HepG2 (cell line): ENCODE measurements around the gene MEF2B. TPM values are rescaled to one million over a fixed set of nuclear protein-coding genes. Genes with fewer than 3 reads are reported as not detected.

Experiments
- ATAC-seq: fragments of 200-7000 bp; cut with Tn5 transposase; 3 replicates; pipeline ENCODE4 v1.9.1; 2020; ENCODE audit warnings: mild to moderate bottlenecking, moderate library complexity
- BruUV-seq: library from RNA; stranded (reverse); fragments of 400-500 nt; replicated peaks from 2 replicates; lab custom pipeline; 2021; lab: Mats Ljungman, UMichigan
- CTCF ChIA-PET: fragments of 300-600 bp; formaldehyde crosslinking; extraction: SDS; loops from one replicate; lab custom pipeline; 2021; ENCODE audit warnings: low total read pairs, inconsistent platforms, low intra/inter-chr PET ratio; lab: Yijun Ruan, JAX
- POLR2A ChIA-PET: fragments of 350-600 bp; sonication (Branson Sonifier 250); formaldehyde crosslinking; loops from one replicate; lab custom pipeline; 2020; ENCODE audit warnings: antibody characterized with exemption, inconsistent platforms; lab: Yijun Ruan, JAX
- DNase-seq: peaks from one replicate; pipeline ENCODE4 v3.0.0-alpha.2; 2015; ENCODE audit warnings: low spot score
- FAIRE-seq: peaks from 3 replicates; lab custom pipeline; 2011; peaks lifted over from hg19 to GRCh38; lab: Jason Lieb, UNC
- H2AFZ ChIP-seq: one replicate; pipeline ENCODE4 v1.6.1; 2011; ENCODE audit warnings: low read length, inconsistent platforms
- H3K27ac ChIP-seq: fragments of 300-600 bp; 3 replicates; pipeline ENCODE4 v1.8.0; 2011; ENCODE audit warnings: mixed run types, mild to moderate bottlenecking, mixed read lengths, low read length, inconsistent platforms; ENCODE audit not compliant: insufficient read depth; ENCODE audit errors: extremely low read length
- H3K27me3 ChIP-seq, 2 experiments: fragments of 200-600 bp in 1 of 2; 2 replicates in 1 of 2; 3 replicates in 1 of 2; pipeline versions ENCODE4 v1.6.0 to v1.8.0; 2011; ENCODE audit warnings: low read length in 2 of 2, mild to moderate bottlenecking in 2 of 2, moderate library complexity in 2 of 2, inconsistent platforms in 1 of 2; ENCODE audit not compliant: insufficient read depth in 2 of 2, control insufficient read depth in 1 of 2
- H3K36me3 ChIP-seq, 2 experiments: fragments of 200-600 bp in 1 of 2; replicated peaks in 1 of 2; 2 replicates in 1 of 2; 3 replicates in 1 of 2; pipeline versions ENCODE4 v1.5.1 to v1.8.0; 2011; ENCODE audit warnings: low read length in 2 of 2, inconsistent platforms in 1 of 2; ENCODE audit not compliant: insufficient read depth in 2 of 2, control insufficient read depth in 1 of 2
- H3K4me1 ChIP-seq: 2 replicates; pipeline ENCODE4 v1.5.1; 2012; ENCODE audit warnings: low read length, inconsistent platforms; ENCODE audit not compliant: insufficient read depth
- H3K4me2 ChIP-seq: 2 replicates; pipeline ENCODE4 v1.6.0; 2011; ENCODE audit warnings: low read depth, low read length, inconsistent platforms
- H3K4me3 ChIP-seq, 3 experiments: fragments of 200-600 bp in 1 of 3; sonication (generic), shearing (Covaris generic) in 1 of 3; replicated peaks in 1 of 3; 2 replicates each; pipeline ENCODE4 v1.5.1; 2011 to 2016; ENCODE audit warnings: low read length in 3 of 3, inconsistent platforms in 2 of 3, low read depth in 2 of 3, mild to moderate bottlenecking in 2 of 3, control low read depth in 1 of 3, mixed read lengths in 1 of 3; ENCODE audit not compliant: insufficient read depth in 1 of 3
- H3K79me2 ChIP-seq: one replicate; pipeline ENCODE4 v1.6.1; 2011; ENCODE audit warnings: low read length, inconsistent platforms; ENCODE audit not compliant: insufficient read depth
- H3K9ac ChIP-seq: 2 replicates; pipeline ENCODE4 v1.6.0; 2011; ENCODE audit warnings: mild to moderate bottlenecking, low read depth, low read length, inconsistent platforms; ENCODE audit not compliant: insufficient read depth
- H3K9me3 ChIP-seq: 2 replicates; pipeline ENCODE4 v1.5.1; 2012; ENCODE audit warnings: mild to moderate bottlenecking, low read length
- H4K20me1 ChIP-seq: 2 replicates; pipeline ENCODE4 v1.6.0; 2011; ENCODE audit warnings: inconsistent platforms, mild to moderate bottlenecking, low read length, moderate library complexity; ENCODE audit not compliant: insufficient read depth
- CREBL2 ChIP-seq: sonication (generic); formaldehyde crosslinking; IDR thresholded peaks from 2 replicates; pipeline ENCODE4 v1.8.1; 2023; ENCODE audit warnings: missing genetic modification reagents, mild to moderate bottlenecking, borderline replicate concordance
- DPF2 ChIP-seq: sonication (generic); formaldehyde crosslinking; IDR thresholded peaks from 2 replicates; pipeline ENCODE4 v1.4.0; 2020; ENCODE audit warnings: mild to moderate bottlenecking, low read depth, missing genetic modification reagents, borderline replicate concordance
- MXI1 ChIP-seq: IDR thresholded peaks from 3 replicates; pipeline ENCODE4 v1.6.1; 2012; ENCODE audit warnings: low read depth, low read length, inconsistent platforms, borderline replicate concordance
- RXRA ChIP-seq: sonication (generic); formaldehyde crosslinking; IDR thresholded peaks from 2 replicates; pipeline ENCODE4 v1.5.1; 2020; ENCODE audit warnings: missing genetic modification reagents
- SALL2 ChIP-seq: sonication (generic); formaldehyde crosslinking; IDR thresholded peaks from 2 replicates; pipeline ENCODE4 v1.8.1; 2023; ENCODE audit warnings: mild to moderate bottlenecking, missing genetic modification reagents, inconsistent platforms
- ZNF253 ChIP-seq: sonication (generic); formaldehyde crosslinking; IDR thresholded peaks from 2 replicates; pipeline ENCODE4 v1.8.0; 2022; ENCODE audit warnings: mild to moderate bottlenecking, missing genetic modification reagents, borderline replicate concordance
- ZNF567 ChIP-seq: sonication (generic); formaldehyde crosslinking; IDR thresholded peaks from 2 replicates; pipeline ENCODE4 v1.8.1; 2023; ENCODE audit warnings: mild to moderate bottlenecking, missing genetic modification reagents, borderline replicate concordance
- WGBS: methylation state at CpG from one replicate; pipeline ENCODE4 v1.1.6; 2017; ENCODE audit warnings: low lambda C conversion rate; 5-methylcytosine and 5-hydroxymethylcytosine counted together
- in situ Hi-C: cut with HindIII; loops from 2 replicates; pipeline ENCODE4 v1.10.0; 2017; ENCODE audit warnings: low pct_unique_long_range_greater_than_20kb; ENCODE audit not compliant: extremely low pct_ligation_motif_present
- intact Hi-C: fragments of 100-400 bp; cut with micrococcal nuclease; formaldehyde crosslinking; loops from one replicate; pipeline ENCODE4 v1.10.0; 2022; ENCODE audit not compliant: unreplicated experiment
- polyA plus RNA-seq, 8 experiments: library from polyadenylated mRNA; depleted of rRNA in 3 of 8; stranded (reverse) in 7 of 8; unstranded in 1 of 8; fragments of >200 nt; fragmentation: Illumina TruSeq in 4 of 8; extraction: Trizol in 4 of 8; gene quantifications; 2 replicates each; pipeline versions ENCODE4 v1.2.1 to v1.2.3, GENCODE V29; 2011 to 2016; ENCODE audit warnings: low read depth in 4 of 8, missing spikeins in 1 of 8, mixed read lengths in 1 of 8; ENCODE audit not compliant: insufficient read depth in 1 of 8
- total RNA-seq, 5 experiments: library from RNA; depleted of rRNA; stranded (reverse); fragments of >200 nt; fragmentation: Illumina TruSeq; extraction: Trizol; gene quantifications; 2 replicates each; pipeline ENCODE4 v1.2.3, GENCODE V29; 2016; ENCODE audit warnings: low read depth in 1 of 5
- TF ChIP-seq, protein P1 (sequence below): sonication (generic); formaldehyde crosslinking; IDR thresholded peaks from 2 replicates; pipeline ENCODE4 v1.5.0; 2020; ENCODE audit warnings: missing genetic modification reagents
- TF ChIP-seq, protein P2 (sequence below): sonication (generic); formaldehyde crosslinking; IDR thresholded peaks from 2 replicates; pipeline ENCODE4 v1.4.0; 2020; ENCODE audit warnings: missing genetic modification reagents, borderline replicate concordance

Gene MEF2B
- total and polyA plus RNA-seq, 2 of the 13 experiments (the other 11 are each of a cell fraction or from before 2014, with no cell fraction given): 1.2 to 1.7 TPM

DNA sequence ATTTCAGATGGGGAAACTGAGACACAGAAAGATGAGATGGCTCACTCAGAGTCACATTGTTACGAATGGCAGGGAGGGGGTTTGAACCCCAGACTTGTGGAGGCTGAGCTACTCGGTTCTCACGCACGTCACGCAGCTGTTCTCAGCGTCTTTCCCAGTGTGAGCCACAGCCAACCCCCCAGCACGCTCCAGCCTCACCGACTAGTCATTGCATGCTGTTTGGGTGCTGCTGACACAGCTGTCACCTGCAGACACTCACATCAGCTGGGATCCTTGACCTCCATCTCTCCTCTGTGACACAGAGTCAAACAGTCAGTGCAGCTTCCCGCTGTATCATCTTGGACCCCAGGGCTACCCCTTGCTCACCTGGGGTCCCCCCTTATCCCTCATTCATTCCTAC lies 39.3 kb upstream of the MEF2B start:
- no peak overlapping the region for H3K4me2 ChIP-seq
- FAIRE-seq (no peak), DNase-seq (no peak), ATAC-seq (no peak)
- no TSS peak for BruUV-seq
- CTCF ChIA-PET: no interaction called here
- no peaks in the 10 kb centered on the region for H3K9me3 ChIP-seq
- TF ChIP-seq ZNF567 (no peak), ZNF253 (CRISPR knock-in tag) (no peak), SALL2 (CRISPR knock-in tag) (no peak), MXI1 (no peak), CREBL2 (CRISPR knock-in tag) (no peak), DPF2 (CRISPR knock-in tag) (no peak), RXRA (CRISPR knock-in tag) (no peak)
- TF ChIP-seq, protein P1, sequence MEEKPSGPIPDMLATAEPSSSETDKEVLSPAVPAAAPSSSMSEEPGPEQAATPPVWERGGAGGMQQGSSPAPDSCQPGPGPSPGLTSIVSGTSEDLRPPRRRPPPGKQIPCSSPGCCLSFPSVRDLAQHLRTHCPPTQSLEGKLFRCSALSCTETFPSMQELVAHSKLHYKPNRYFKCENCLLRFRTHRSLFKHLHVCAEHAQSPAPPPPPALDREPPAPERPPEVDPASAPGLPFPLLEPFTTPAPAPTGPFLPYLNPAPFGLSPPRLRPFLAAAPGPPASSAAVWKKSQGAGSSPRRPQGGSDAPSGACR (CRISPR knock-in tag): no peak
- TF ChIP-seq, protein P2, sequence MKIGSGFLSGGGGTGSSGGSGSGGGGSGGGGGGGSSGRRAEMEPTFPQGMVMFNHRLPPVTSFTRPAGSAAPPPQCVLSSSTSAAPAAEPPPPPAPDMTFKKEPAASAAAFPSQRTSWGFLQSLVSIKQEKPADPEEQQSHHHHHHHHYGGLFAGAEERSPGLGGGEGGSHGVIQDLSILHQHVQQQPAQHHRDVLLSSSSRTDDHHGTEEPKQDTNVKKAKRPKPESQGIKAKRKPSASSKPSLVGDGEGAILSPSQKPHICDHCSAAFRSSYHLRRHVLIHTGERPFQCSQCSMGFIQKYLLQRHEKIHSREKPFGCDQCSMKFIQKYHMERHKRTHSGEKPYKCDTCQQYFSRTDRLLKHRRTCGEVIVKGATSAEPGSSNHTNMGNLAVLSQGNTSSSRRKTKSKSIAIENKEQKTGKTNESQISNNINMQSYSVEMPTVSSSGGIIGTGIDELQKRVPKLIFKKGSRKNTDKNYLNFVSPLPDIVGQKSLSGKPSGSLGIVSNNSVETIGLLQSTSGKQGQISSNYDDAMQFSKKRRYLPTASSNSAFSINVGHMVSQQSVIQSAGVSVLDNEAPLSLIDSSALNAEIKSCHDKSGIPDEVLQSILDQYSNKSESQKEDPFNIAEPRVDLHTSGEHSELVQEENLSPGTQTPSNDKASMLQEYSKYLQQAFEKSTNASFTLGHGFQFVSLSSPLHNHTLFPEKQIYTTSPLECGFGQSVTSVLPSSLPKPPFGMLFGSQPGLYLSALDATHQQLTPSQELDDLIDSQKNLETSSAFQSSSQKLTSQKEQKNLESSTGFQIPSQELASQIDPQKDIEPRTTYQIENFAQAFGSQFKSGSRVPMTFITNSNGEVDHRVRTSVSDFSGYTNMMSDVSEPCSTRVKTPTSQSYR (CRISPR knock-in tag): no peak
- no peak overlapping the region for H3K9ac ChIP-seq
- POLR2A ChIA-PET: no interaction called here
- in situ Hi-C loops (no loop called here), intact Hi-C loops (no loop called here)
- H2AFZ ChIP-seq: no peak overlapping the region
- H3K27me3 ChIP-seq: peaks cover 4 to 30% of the 10 kb centered on the region in 2 experiments; a peak in 3 of 5 replicates
- H3K4me3 ChIP-seq: no peak overlapping the region
- no peaks in the 10 kb centered on the region for H3K79me2 ChIP-seq
- H4K20me1 ChIP-seq: no peaks in the 10 kb centered on the region
- no peak overlapping the region for H3K27ac ChIP-seq
- H3K4me1 ChIP-seq: no peaks in the 10 kb centered on the region
- H3K36me3 ChIP-seq: no peaks in the 10 kb centered on the region
- 9% methylated on average over 9 of the region's 9 CpGs for WGBS
